ENCODE results near the gene RRBP1. TPM values are rescaled to one million over a fixed set of nuclear protein-coding genes. Genes with fewer than 3 reads are reported as not detected.

Gene RRBP1
- total RNA-seq, 1 donor from 2014 or later: 73.1 TPM

GRCh38 chr20:17645010-17645409 is 37.0 kb downstream of the RRBP1 start:
- no peak overlapping the region for H3K4me3 ChIP-seq (ENCODE audit: low read depth, low read length)
- no peak for TF ChIP-seq CTCF (conservative IDR thresholded peaks at IDR 0.05; ENCODE audit: low read depth, low read length)
- no peak for DNase-seq (ENCODE audit: low read depth)

GRCh38 chr20:17644451-17644850 is 37.6 kb downstream of the RRBP1 start:
- no peak overlapping the region for H3K4me3 ChIP-seq (ENCODE audit: low read depth, low read length)
- TF ChIP-seq CTCF (conservative IDR thresholded peaks at IDR 0.05; ENCODE audit: low read depth, low read length): no peak
- DNase-seq (ENCODE audit: low read depth): no peak

GRCh38 chr20:17643531-17644188 is 38.4 kb downstream of the RRBP1 start:
- no peak for DNase-seq (ENCODE audit: low read depth)
- TF ChIP-seq CTCF (conservative IDR thresholded peaks at IDR 0.05; ENCODE audit: low read depth, low read length): no peak
- H3K4me3 ChIP-seq (ENCODE audit: low read depth, low read length): no peak overlapping the region

GRCh38 chr20:17642404-17643269 is 39.4 kb downstream of the RRBP1 start:
- H3K4me3 ChIP-seq (ENCODE audit: low read depth, low read length): no peak overlapping the region
- no peak for TF ChIP-seq CTCF (conservative IDR thresholded peaks at IDR 0.05; ENCODE audit: low read depth, low read length)
- no peak for DNase-seq (ENCODE audit: low read depth)

- no peak for DNase-seq (ENCODE audit: low read depth)
- H3K4me3 ChIP-seq (ENCODE audit: low read depth, low read length): no peak overlapping the region
- TF ChIP-seq CTCF (conservative IDR thresholded peaks at IDR 0.05; ENCODE audit: low read depth, low read length): no peak
Measured at GRCh38 chr20:17641993-17642392, 40.0 kb downstream of the RRBP1 start.

- no peak for TF ChIP-seq CTCF (conservative IDR thresholded peaks at IDR 0.05; ENCODE audit: low read depth, low read length)
Measured at GRCh38 chr20:17641520-17641964, 40.5 kb downstream of the RRBP1 start.

More at GRCh38 chr20:17641520-17641964, 40.5 kb downstream of the RRBP1 start:
- H3K4me3 ChIP-seq (ENCODE audit: low read depth, low read length): no peak overlapping the region
- no peak for DNase-seq (ENCODE audit: low read depth)

Data from epithelial cell of proximal tubule (primary cell).